HCT116 (cell line): ENCODE data around the gene FMNL1. TPM values are rescaled to one million over a fixed set of nuclear protein-coding genes. Genes with fewer than 3 reads are reported as not detected.

Source experiments
- ATAC-seq: fragments of 200-7000 bp; cut with Tn5 transposase; 2 replicates; pipeline ENCODE4 v1.9.1; 2020; ENCODE audit warnings: mild to moderate bottlenecking, moderate library complexity
- BruUV-seq: library from RNA; stranded (reverse); fragments of 400-500 nt; replicated peaks from 2 replicates; lab custom pipeline; 2021; lab: Mats Ljungman, UMichigan
- CTCF ChIA-PET: fragments of 300-600 bp; sonication (Branson Sonifier 250); formaldehyde crosslinking; loops from one replicate; lab custom pipeline; 2021; ENCODE audit warnings: antibody characterized with exemption; lab: Charles Lee
- POLR2A ChIA-PET: fragments of 300-600, 350-600 bp; sonication (Branson Sonifier 250); formaldehyde crosslinking; loops from one replicate; lab custom pipeline; 2021; ENCODE audit warnings: antibody characterized with exemption; lab: Charles Lee
- RAD21 ChIA-PET, 2 experiments: fragments of 300-600 bp; sonication (Branson Sonifier 250); formaldehyde crosslinking; loops; one replicate each; lab custom pipeline; 2023; ENCODE audit warnings: low total read pairs in 2 of 2; ENCODE audit not compliant: uncharacterized antibody in 2 of 2, unreplicated experiment in 2 of 2, low non-redundant PET in 1 of 2; lab: Charles Lee
- DNase-seq: peaks from one replicate; pipeline ENCODE4 v3.0.0-alpha.2; 2010; ENCODE audit warnings: low read depth, low spot score
- H2AFZ ChIP-seq: fragments of 200-600 bp; shearing (Covaris generic), sonication (generic); 2 replicates; pipeline ENCODE4 v1.6.1; 2017; ENCODE audit warnings: low read depth, mixed run types, mixed read lengths, antibody characterized with exemption, low read length; ENCODE audit not compliant: poor library complexity, severe bottlenecking
- H3K27ac ChIP-seq: 2 replicates; pipeline ENCODE4 v1.5.1; 2012; ENCODE audit warnings: low read depth, low read length
- H3K27me3 ChIP-seq: fragments of 200-600 bp; sonication (generic); 2 replicates; pipeline ENCODE4 v1.6.1; 2016; ENCODE audit warnings: mixed run types, low read length, mixed read lengths; ENCODE audit not compliant: insufficient read depth
- H3K36me3 ChIP-seq, 2 experiments: fragments of 200-500 bp in 1 of 2; fragments of 200-600 bp in 1 of 2; sonication (Bioruptor generic) in 1 of 2; sonication (generic) in 1 of 2; 2 replicates each; pipeline versions ENCODE4 v1.5.1 to v1.6.1; 2014 to 2016; ENCODE audit warnings: low read length in 2 of 2, inconsistent platforms in 1 of 2, mixed read lengths in 1 of 2, mixed run types in 1 of 2; ENCODE audit not compliant: insufficient read depth in 2 of 2, control insufficient read depth in 1 of 2
- H3K4me1 ChIP-seq, 2 experiments: fragments of 200-600 bp in 1 of 2; sonication (generic) in 1 of 2; 2 replicates each; pipeline versions ENCODE4 v1.5.1 to v1.6.1; 2012 to 2017; ENCODE audit warnings: low read length in 2 of 2, inconsistent platforms in 1 of 2, mild to moderate bottlenecking in 1 of 2, mixed read lengths in 1 of 2, mixed run types in 1 of 2, moderate library complexity in 1 of 2; ENCODE audit not compliant: insufficient read depth in 2 of 2, control insufficient read depth in 1 of 2
- H3K4me2 ChIP-seq: fragments of 200-600 bp; sonication (generic); 2 replicates; pipeline ENCODE4 v1.6.1; 2017; ENCODE audit warnings: mixed run types, low read length, mixed read lengths
- H3K4me3 ChIP-seq, 2 experiments: fragments of 200-600 bp in 1 of 2; sonication (generic) in 1 of 2; replicated peaks in 1 of 2; 2 replicates each; pipeline ENCODE4 v1.5.1; 2011 to 2016; ENCODE audit warnings: low read length in 2 of 2, control low read depth in 1 of 2, low read depth in 1 of 2, mild to moderate bottlenecking in 1 of 2, mixed read lengths in 1 of 2, mixed run types in 1 of 2
- H3K79me2 ChIP-seq: fragments of 200-600 bp; sonication (generic); 2 replicates; pipeline ENCODE4 v1.6.1; 2017; ENCODE audit warnings: mild to moderate bottlenecking, mixed run types, low read length, moderate library complexity, mixed read lengths; ENCODE audit not compliant: insufficient read depth
- H3K9ac ChIP-seq: fragments of 200-600 bp; sonication (generic); 2 replicates; pipeline ENCODE4 v1.6.1; 2016; ENCODE audit warnings: low read length, mixed read lengths
- H3K9me2 ChIP-seq: fragments of 200-600 bp; sonication (generic), shearing (Covaris generic); 2 replicates; pipeline ENCODE4 v1.6.1; 2017; ENCODE audit warnings: mixed run types, mild to moderate bottlenecking, moderate library complexity; ENCODE audit not compliant: insufficient read depth
- H3K9me3 ChIP-seq, 2 experiments: fragments of 200-500 bp in 1 of 2; fragments of 200-600 bp in 1 of 2; sonication (Bioruptor generic) in 1 of 2; sonication (generic) in 1 of 2; 2 replicates each; pipeline ENCODE4 v1.6.1; 2014 to 2017; ENCODE audit warnings: low read length in 2 of 2, mixed read lengths in 2 of 2, inconsistent platforms in 1 of 2, low read depth in 1 of 2, mild to moderate bottlenecking in 1 of 2, mixed run types in 1 of 2, moderate library complexity in 1 of 2; ENCODE audit not compliant: control insufficient read depth in 1 of 2, insufficient read depth in 1 of 2
- H4K20me1 ChIP-seq: fragments of 200-600 bp; sonication (generic), shearing (Covaris generic); 2 replicates; pipeline ENCODE4 v1.6.1; 2017; ENCODE audit warnings: mixed run types, mild to moderate bottlenecking, moderate library complexity; ENCODE audit not compliant: insufficient read depth
- ATF3 ChIP-seq: IDR thresholded peaks from 2 replicates; pipeline ENCODE4 v1.6.1; 2012
- CEBPB ChIP-seq: IDR thresholded peaks from 2 replicates; pipeline ENCODE4 v1.6.1; 2012; ENCODE audit warnings: low read depth
- EGR1 ChIP-seq: IDR thresholded peaks from 2 replicates; pipeline ENCODE4 v1.6.1; 2012; ENCODE audit warnings: low read depth
- ELF1 ChIP-seq: IDR thresholded peaks from 2 replicates; pipeline ENCODE4 v1.6.1; 2012; ENCODE audit warnings: low read depth, borderline replicate concordance
- EZH2 ChIP-seq: fragments of 200-600 bp; sonication (generic); IDR thresholded peaks from 2 replicates; pipeline ENCODE4 v1.6.1; 2017; ENCODE audit warnings: antibody characterized with exemption, mixed run types
- MAX ChIP-seq: IDR thresholded peaks from 2 replicates; pipeline ENCODE4 v1.6.1; 2012
- RAD21 ChIP-seq: IDR thresholded peaks from 2 replicates; pipeline ENCODE4 v1.6.1; 2012; ENCODE audit warnings: low read depth, mild to moderate bottlenecking
- SIN3A ChIP-seq: IDR thresholded peaks from 2 replicates; pipeline ENCODE4 v1.6.1; 2012; ENCODE audit warnings: low read depth
- SP1 ChIP-seq: IDR thresholded peaks from 2 replicates; pipeline ENCODE4 v1.6.1; 2012; ENCODE audit warnings: low read depth
- SRF ChIP-seq: IDR thresholded peaks from 2 replicates; pipeline ENCODE4 v1.6.1; 2012; ENCODE audit warnings: low read depth
- TCF7L2 ChIP-seq: IDR thresholded peaks from 2 replicates; pipeline ENCODE4 v1.7.0; 2011; ENCODE audit warnings: borderline replicate concordance, inconsistent platforms; ENCODE audit not compliant: insufficient read depth, insufficient read length; ENCODE audit errors: extremely low read depth
- YY1 ChIP-seq: IDR thresholded peaks from 2 replicates; pipeline ENCODE4 v1.6.1; 2011; ENCODE audit warnings: low read length, low read depth, moderate library complexity, mild to moderate bottlenecking; ENCODE audit not compliant: insufficient replicate concordance; ENCODE audit errors: extremely low read depth
- intact Hi-C: fragments of 100-400 bp; cut with micrococcal nuclease; formaldehyde crosslinking; loops from 2 replicates; pipeline ENCODE4 v1.10.0; 2022
- total RNA-seq: library from RNA; stranded (reverse); gene quantifications from one replicate; pipeline ENCODE4 v1.2.1, GENCODE V29; 2021; ENCODE audit not compliant: unreplicated experiment
- TF ChIP-seq, protein P1 (sequence below): IDR thresholded peaks from 2 replicates; pipeline ENCODE4 v1.6.1; 2011; ENCODE audit warnings: mild to moderate bottlenecking, low read length, moderate library complexity; ENCODE audit not compliant: insufficient replicate concordance; ENCODE audit errors: extremely low read depth

FMNL1 gene
- total RNA-seq, 1 experiment from 2014 or later: 8.2 TPM

DNA sequence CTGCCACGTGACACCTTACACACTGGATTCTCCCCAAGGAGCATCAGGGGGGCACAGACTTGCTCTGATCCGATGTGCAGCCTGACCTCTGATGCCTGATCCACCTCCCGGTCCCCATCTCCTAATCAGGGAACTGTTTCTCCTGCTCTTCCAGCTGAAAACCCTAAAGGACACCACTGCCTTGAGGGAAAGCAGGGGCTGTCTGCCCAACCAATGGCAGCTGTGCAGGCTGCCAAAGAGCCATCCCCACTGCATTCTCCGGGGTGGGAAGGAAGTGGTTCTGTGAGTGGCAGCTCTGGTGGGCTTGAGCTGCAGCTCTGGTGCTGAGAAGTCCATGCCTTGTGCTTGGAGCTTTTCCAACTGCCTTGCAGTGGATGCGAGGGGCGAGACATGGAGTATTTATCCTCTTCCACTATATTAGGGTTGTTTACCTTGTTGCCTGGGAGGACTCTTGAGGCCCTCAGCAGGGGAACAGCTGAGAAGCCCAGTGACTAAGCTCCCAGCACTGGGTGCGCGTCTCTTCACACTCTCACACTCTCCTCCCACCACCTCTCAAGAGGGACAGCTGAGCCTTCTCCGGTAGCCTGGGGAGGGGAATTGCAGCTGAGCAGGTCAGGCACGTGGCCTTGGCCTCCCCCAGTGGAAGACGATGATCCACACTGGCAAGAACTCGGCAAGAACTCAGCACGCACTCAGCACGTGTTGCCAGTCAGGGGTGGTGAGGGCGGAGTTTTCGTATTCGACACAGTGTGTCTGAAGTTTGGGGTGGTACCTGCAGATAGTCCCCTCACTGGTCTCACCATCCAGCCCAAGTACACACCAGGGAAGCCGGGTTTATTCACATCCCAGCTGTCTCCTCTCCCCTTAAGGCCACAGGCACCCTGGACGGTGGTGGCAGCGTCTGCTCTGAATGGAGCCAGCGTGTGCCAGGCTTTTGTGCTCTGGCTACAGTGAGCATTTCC lies 61.3 kb downstream of the FMNL1 start:
- Histone ChIP-seq H3K27me3 (no peaks in the 10 kb centered on the region), H3K9ac (no peak overlapping the region), H3K27ac (no peak overlapping the region), H3K79me2 (peaks cover 12% of the 10 kb centered on the region), H2AFZ (no peak overlapping the region), H4K20me1 (no peaks in the 10 kb centered on the region), H3K4me3 (no peak overlapping the region), H3K36me3 (peaks cover 29 to 46% of the 10 kb centered on the region in 2 experiments), H3K4me1 (peaks cover 10 to 36% of the 10 kb centered on the region in 2 experiments), H3K9me3 (no peaks in the 10 kb centered on the region), H3K4me2 (no peak overlapping the region), H3K9me2 (no peaks in the 10 kb centered on the region)
- ChIA-PET POLR2A (no interaction called here), RAD21 (no interaction called here), CTCF (no interaction called here)
- BruUV-seq: no TSS peak
- no peak for DNase-seq
- intact Hi-C loops: no loop called here
- no peak for TF ChIP-seq ELF1
- no peak for TF ChIP-seq TCF7L2
- TF ChIP-seq EZH2: no peak
- TF ChIP-seq SIN3A: no peak
- TF ChIP-seq, protein P1, sequence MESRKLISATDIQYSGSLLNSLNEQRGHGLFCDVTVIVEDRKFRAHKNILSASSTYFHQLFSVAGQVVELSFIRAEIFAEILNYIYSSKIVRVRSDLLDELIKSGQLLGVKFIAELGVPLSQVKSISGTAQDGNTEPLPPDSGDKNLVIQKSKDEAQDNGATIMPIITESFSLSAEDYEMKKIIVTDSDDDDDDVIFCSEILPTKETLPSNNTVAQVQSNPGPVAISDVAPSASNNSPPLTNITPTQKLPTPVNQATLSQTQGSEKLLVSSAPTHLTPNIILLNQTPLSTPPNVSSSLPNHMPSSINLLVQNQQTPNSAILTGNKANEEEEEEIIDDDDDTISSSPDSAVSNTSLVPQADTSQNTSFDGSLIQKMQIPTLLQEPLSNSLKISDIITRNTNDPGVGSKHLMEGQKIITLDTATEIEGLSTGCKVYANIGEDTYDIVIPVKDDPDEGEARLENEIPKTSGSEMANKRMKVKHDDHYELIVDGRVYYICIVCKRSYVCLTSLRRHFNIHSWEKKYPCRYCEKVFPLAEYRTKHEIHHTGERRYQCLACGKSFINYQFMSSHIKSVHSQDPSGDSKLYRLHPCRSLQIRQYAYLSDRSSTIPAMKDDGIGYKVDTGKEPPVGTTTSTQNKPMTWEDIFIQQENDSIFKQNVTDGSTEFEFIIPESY: no peak
- no peak for TF ChIP-seq ATF3
- TF ChIP-seq EGR1: no peak
- TF ChIP-seq RAD21: no peak
- TF ChIP-seq SRF: no peak
- no peak for TF ChIP-seq MAX
- TF ChIP-seq SP1: no peak
- no peak for TF ChIP-seq YY1
- TF ChIP-seq CEBPB: no peak
- ATAC-seq: no peak
